Endothelial cell of umbilical vein (primary cell): Measurements from ENCODE around the gene ABI3BP. TPM values are rescaled to one million over a fixed set of nuclear protein-coding genes. Genes with fewer than 3 reads are reported as not detected.
"Not testable (repeated sequence)": the region's sequence is repeated elsewhere in the genome, so short reads cannot be mapped to it uniquely, and the experiment has no call there.

Source experiments
- BruUV-seq: library from RNA; stranded (reverse); fragments of 400-500 nt; replicated peaks from 2 replicates; lab custom pipeline; 2021; lab: Mats Ljungman, UMichigan
- CTCF ChIA-PET: fragments of 300-600, 350-600 bp; sonication (Branson Sonifier 250); formaldehyde crosslinking; loops from one replicate; lab custom pipeline; 2021; ENCODE audit warnings: antibody characterized with exemption, inconsistent platforms; lab: Charles Lee
- POLR2A ChIA-PET: fragments of 300-600, 350-600 bp; sonication (Branson Sonifier 250); formaldehyde crosslinking; loops from one replicate; lab custom pipeline; 2021; ENCODE audit warnings: antibody characterized with exemption, inconsistent platforms; lab: Charles Lee
- DNase-seq: peaks from one replicate; pipeline ENCODE4 v3.0.0-alpha.2; 2011; ENCODE audit warnings: low read depth, low spot score
- FAIRE-seq: peaks from 2 replicates; lab custom pipeline; 2011; peaks lifted over from hg19 to GRCh38; lab: Jason Lieb, UNC
- H2AFZ ChIP-seq: 2 replicates; pipeline ENCODE4 v1.6.0; 2012; ENCODE audit warnings: low read depth, low read length, control low read depth, inconsistent platforms
- H3K27ac ChIP-seq: 2 replicates; pipeline ENCODE4 v1.5.1; 2011; ENCODE audit warnings: low read depth, mild to moderate bottlenecking, control low read depth, low read length, moderate library complexity; ENCODE audit not compliant: insufficient read depth
- H3K27me3 ChIP-seq, 2 experiments: 2 replicates each; pipeline versions ENCODE4 v1.6.0 to v1.6.1; 2011; ENCODE audit warnings: low read length in 2 of 2, mixed read lengths in 1 of 2; ENCODE audit not compliant: control insufficient read depth in 2 of 2, insufficient read depth in 2 of 2
- H3K36me3 ChIP-seq, 2 experiments: 2 replicates in 1 of 2; 3 replicates in 1 of 2; pipeline ENCODE4 v1.5.1; 2011; ENCODE audit warnings: low read length in 2 of 2, mild to moderate bottlenecking in 1 of 2, moderate library complexity in 1 of 2; ENCODE audit not compliant: control insufficient read depth in 2 of 2, insufficient read depth in 2 of 2; ENCODE audit errors: extremely low read depth in 1 of 2
- H3K4me1 ChIP-seq: 3 replicates; pipeline ENCODE4 v1.5.1; 2011; ENCODE audit warnings: mild to moderate bottlenecking, low read length; ENCODE audit not compliant: control insufficient read depth, insufficient read depth; ENCODE audit errors: extremely low read depth
- H3K4me2 ChIP-seq: 2 replicates; pipeline ENCODE4 v1.6.1; 2011; ENCODE audit warnings: low read length, control low read depth, mixed read lengths; ENCODE audit not compliant: insufficient read depth
- H3K4me3 ChIP-seq, 3 experiments: fragments of 200-600 bp in 1 of 3; sonication (generic), shearing (Covaris generic) in 1 of 3; replicated peaks in 1 of 3; 2 replicates each; pipeline ENCODE4 v1.5.1; 2011 to 2016; ENCODE audit warnings: control low read depth in 3 of 3, low read length in 3 of 3, mild to moderate bottlenecking in 2 of 3, inconsistent platforms in 1 of 3, low read depth in 1 of 3, moderate library complexity in 1 of 3; ENCODE audit not compliant: insufficient read depth in 1 of 3
- H3K79me2 ChIP-seq: 2 replicates; pipeline ENCODE4 v1.6.0; 2012; ENCODE audit warnings: low read length, inconsistent platforms; ENCODE audit not compliant: control insufficient read depth, insufficient read depth
- H3K9ac ChIP-seq: replicated peaks from 2 replicates; pipeline ENCODE3; 2011; ENCODE audit warnings: low read length, control low read depth; ENCODE audit not compliant: insufficient read depth; ENCODE audit errors: extremely low read depth
- H3K9me1 ChIP-seq: replicated peaks from 3 replicates; pipeline ENCODE4 v1.6.0; 2011; ENCODE audit warnings: mild to moderate bottlenecking, low read length; ENCODE audit not compliant: control insufficient read depth, insufficient read depth; ENCODE audit errors: extremely low read depth
- H3K9me3 ChIP-seq: replicated peaks from 2 replicates; pipeline ENCODE4 v1.5.1; 2012; ENCODE audit warnings: low read length, inconsistent platforms; ENCODE audit not compliant: control insufficient read depth, insufficient read depth
- H4K20me1 ChIP-seq: replicated peaks from 2 replicates; pipeline ENCODE3; 2011; ENCODE audit warnings: mild to moderate bottlenecking, low read length; ENCODE audit not compliant: control insufficient read depth, insufficient read depth; ENCODE audit errors: extremely low read depth
- FOS ChIP-seq: IDR thresholded peaks from 2 replicates; pipeline ENCODE4 v1.6.1; 2011; ENCODE audit warnings: mild to moderate bottlenecking, low read length, moderate library complexity, borderline replicate concordance; ENCODE audit not compliant: insufficient read depth
- GATA2 ChIP-seq: IDR thresholded peaks from 2 replicates; pipeline ENCODE4 v1.7.0; 2011; ENCODE audit warnings: low read depth, mild to moderate bottlenecking, moderate library complexity, mixed read lengths, low read length; ENCODE audit not compliant: insufficient read length, insufficient read depth
- JUN ChIP-seq: IDR thresholded peaks from 2 replicates; pipeline ENCODE4 v1.6.1; 2011; ENCODE audit warnings: borderline replicate concordance, low read depth; ENCODE audit not compliant: insufficient read length, insufficient read depth
- MYC ChIP-seq: IDR thresholded peaks from one replicate; pipeline ENCODE4 v1.6.1; 2011; ENCODE audit warnings: mild to moderate bottlenecking, low read depth, low read length
- dilution Hi-C: fragments of 300-500 bp; cut with MboI; formaldehyde crosslinking; loops from one replicate; pipeline ENCODE4 v1.15.0; 2019; ENCODE audit warnings: low sequenced_read_pairs; ENCODE audit not compliant: extremely low pct_ligation_motif_present
- intact Hi-C: fragments of 100-400 bp; cut with micrococcal nuclease; formaldehyde crosslinking; loops from one replicate; pipeline ENCODE4 v1.10.0; 2022
- polyA plus RNA-seq, 4 experiments: library from polyadenylated mRNA; depleted of rRNA in 3 of 4; stranded (reverse) in 3 of 4; unstranded in 1 of 4; fragments of >200 nt; gene quantifications; 2 replicates each; pipeline versions ENCODE4 v1.2.1 to v1.2.3, GENCODE V29; 2011 to 2012; ENCODE audit warnings: missing spikeins in 1 of 4
- total RNA-seq: library from RNA; stranded (reverse); gene quantifications from 2 replicates; pipeline ENCODE4 v1.2.3, GENCODE V29; 2021

The ABI3BP gene
- total and polyA plus RNA-seq, 2 donors (not counting 3 experiments of a cell fraction or from before 2014, with no cell fraction given) = 78.1 to 106 TPM

DNA sequence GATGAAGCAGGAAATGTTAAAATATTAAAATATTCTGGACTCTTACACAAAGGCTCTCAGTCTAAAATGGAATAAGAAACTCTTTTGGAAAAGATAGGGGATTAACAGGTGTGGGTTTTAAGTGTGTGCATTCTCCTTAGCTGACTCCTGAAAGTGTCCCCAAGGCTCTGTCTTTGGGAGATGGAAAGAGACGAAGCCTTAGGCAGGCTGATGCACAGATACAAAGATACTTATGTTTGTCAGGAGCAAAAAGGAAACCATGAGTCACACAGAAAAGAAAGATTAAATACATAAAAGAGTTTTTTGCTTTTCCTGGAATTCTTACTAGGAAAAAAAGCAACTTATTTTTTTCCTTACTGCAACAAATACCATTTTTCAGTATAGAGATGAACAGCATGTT lies 23.8 kb upstream of the ABI3BP start:
- CTCF ChIA-PET = interaction anchor here (1.0 to 1.3 kb wide), 2 partner anchors 53 to 179 kb away, joined by 3 read pairs; no protein-coding TSS in a partner anchor
- DNase-seq (peak; percentile 80), FAIRE-seq (peak; percentile 85)
- POLR2A ChIA-PET = no interaction called here
- Histone ChIP-seq H3K9me1 (no peaks in the 10 kb centered on the region), H3K79me2 (no peaks in the 10 kb centered on the region), H3K27me3 (no peaks in the 10 kb centered on the region), H3K36me3 (no peaks in the 10 kb centered on the region), H3K4me2 (peak overlapping the region; percentile 66), H3K27ac (peak overlapping the region; percentile 48), H3K9me3 (no peaks in the 10 kb centered on the region), H3K9ac (peak overlapping the region; percentile 40), H3K4me1 (peaks cover 19% of the 10 kb centered on the region), H2AFZ (peak overlapping the region; percentile 48), H4K20me1 (no peaks in the 10 kb centered on the region), H3K4me3 (peak overlapping the region in 1 of 3 experiments; percentile 23)
- intact Hi-C loops = loop anchor here (2.0 kb wide), 1 partner anchor 56 kb away; no protein-coding TSS in a partner anchor
- dilution Hi-C loops = no loop called here
- no TSS peak for BruUV-seq
- TF ChIP-seq MYC (no peak), FOS (peak; percentile 73), GATA2 (peak; percentile 40), JUN (peak; percentile 61)

DNA sequence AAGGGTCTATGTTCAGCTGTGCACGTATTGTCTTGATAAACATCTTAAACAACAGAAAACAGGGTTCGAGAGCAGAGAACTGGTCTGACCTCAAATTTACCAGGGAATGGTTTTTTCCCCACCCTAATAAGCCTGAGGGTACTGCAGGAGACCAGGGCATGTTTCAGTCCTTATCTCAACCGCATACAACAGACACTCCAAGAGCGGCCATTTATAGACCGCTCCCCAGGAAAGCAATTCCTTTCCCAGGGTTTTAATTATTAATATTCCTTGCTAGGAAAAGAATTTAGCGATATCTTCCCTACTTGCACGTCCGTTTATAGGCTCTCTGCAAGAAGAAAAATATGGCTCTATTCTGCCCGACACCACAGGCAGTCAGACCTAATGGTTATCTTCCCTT lies 19.1 kb upstream of the ABI3BP start:
- H3K4me1 ChIP-seq = peaks cover 18% of the 10 kb centered on the region
- dilution Hi-C loops, H3K27me3 ChIP-seq, H3K79me2 ChIP-seq, H3K4me2 ChIP-seq, H2AFZ ChIP-seq, DNase-seq, H3K9ac ChIP-seq, CTCF ChIA-PET, H3K27ac ChIP-seq, FAIRE-seq, H3K4me3 ChIP-seq, H3K9me1 ChIP-seq, H4K20me1 ChIP-seq, H3K9me3 ChIP-seq, POLR2A ChIA-PET, H3K36me3 ChIP-seq, BruUV-seq, intact Hi-C loops: not testable (repeated sequence)
